Upper lobe of right lung (tissue), 1 donor: ENCODE results near the gene SCD5. TPM values are rescaled to one million over a fixed set of nuclear protein-coding genes. Genes with fewer than 3 reads are reported as not detected.
"Not testable (repeated sequence)": the region's sequence is repeated elsewhere in the genome, so short reads cannot be mapped to it uniquely, and the experiment has no call there.

Source experiments
- ATAC-seq: fragments of 200-7000 bp; cut with Tn5 transposase; one replicate; pipeline ENCODE4 v1.9.1; 2020; ENCODE audit warnings: mild to moderate bottlenecking, moderate library complexity
- DNase-seq: peaks from one replicate; pipeline ENCODE4 v3.0.0-alpha.2; 2020
- H3K27ac ChIP-seq: fragments of 200-600 bp; one replicate; pipeline ENCODE4 v1.8.0; 2022
- H3K27me3 ChIP-seq: fragments of 200-600 bp; one replicate; pipeline ENCODE4 v1.8.0; 2022; ENCODE audit warnings: mild to moderate bottlenecking
- H3K36me3 ChIP-seq: fragments of 200-600 bp; one replicate; pipeline ENCODE4 v1.8.0; 2022
- H3K4me1 ChIP-seq: fragments of 200-600 bp; one replicate; pipeline ENCODE4 v1.8.0; 2022
- H3K4me3 ChIP-seq: fragments of 200-600 bp; one replicate; pipeline ENCODE4 v1.8.0; 2022; ENCODE audit warnings: mild to moderate bottlenecking
- H3K9me3 ChIP-seq: fragments of 200-600 bp; one replicate; pipeline ENCODE4 v1.8.0; 2022
- intact Hi-C: fragments of 100-400 bp; cut with DNase I; formaldehyde crosslinking; loops from one replicate; pipeline ENCODE4 v1.11.0; 2022
- long read RNA-seq: library from polyadenylated mRNA; unstranded; transcript quantifications from one replicate; pipeline ENCODE4 v2.0.0, GENCODE V29; 2021
- total RNA-seq: library from RNA; stranded (reverse); fragmentation: NEBNext Ultra II Directional; extraction: Animal tissue kit (Norgen Biotek cat#: 25700); gene quantifications from one replicate; pipeline ENCODE4 v1.2.1, GENCODE V29; 2021
- TF ChIP-seq, protein P1 (sequence below): fragments of 200-600 bp; IDR thresholded peaks from one replicate; pipeline ENCODE4 v1.8.0; 2022; ENCODE audit warnings: antibody characterized with exemption
- donor health status: DM: no; HTN: yes; CAD: no; lungs with severe emphysema.

Gene SCD5
- 20.6 TPM for total RNA-seq
- long read RNA-seq, transcript SCD5-202 (5 exons, 3,101 nt): major isoform, 13 of 20 reads
- long read RNA-seq, partial matches to known transcripts: 5 of 20 reads
- long read RNA-seq, other reads (novel, unspliced or antisense): 1 of 20 reads

DNA sequence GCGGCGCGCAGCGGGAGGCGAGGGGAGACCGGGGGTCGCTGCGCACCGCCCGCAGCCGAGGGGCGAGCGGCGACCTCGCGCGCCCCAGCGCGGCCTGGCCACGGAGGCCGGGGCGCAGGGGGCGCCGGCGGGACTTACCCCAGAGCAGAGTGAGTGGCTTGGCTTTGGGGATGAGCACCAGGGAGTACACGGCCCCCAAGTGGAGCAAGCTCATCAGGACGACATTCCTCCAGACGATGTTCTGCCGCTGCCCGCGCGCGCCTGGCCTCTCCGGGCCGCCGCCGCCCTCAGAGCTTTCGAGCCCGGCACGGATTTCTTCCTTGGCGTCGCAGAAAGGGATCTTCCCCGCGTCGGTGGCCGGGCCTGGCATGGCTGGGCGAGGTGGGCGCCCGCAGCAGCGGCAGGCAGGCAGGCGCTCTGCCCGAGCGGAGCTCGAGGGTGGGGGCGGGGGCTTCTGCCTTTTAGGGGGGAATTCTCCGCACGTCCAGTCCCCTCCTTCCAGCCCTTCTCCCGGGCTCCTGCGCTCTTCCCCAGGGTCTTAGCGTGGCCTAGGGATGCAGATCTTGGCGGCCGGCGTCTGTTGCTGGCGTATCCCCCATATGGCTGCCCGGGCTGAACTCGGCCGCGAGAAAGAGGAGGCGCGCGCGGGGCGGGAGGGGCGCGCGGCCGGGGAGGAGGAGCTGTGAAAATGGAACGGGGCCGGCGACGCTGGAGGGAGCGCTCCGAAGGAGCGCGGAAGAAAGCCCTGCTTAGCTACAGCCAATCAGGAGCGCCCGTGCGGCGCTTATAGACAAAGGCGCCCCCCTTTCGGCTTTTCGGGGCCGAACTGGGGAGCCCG is at the start of gene SCD5:
Gene SCD5 (minus strand): TSS at position 629 of the 838 bp plus-strand sequence. CDS start 259 bp downstream, at position 370.
- TF ChIP-seq, protein P1, sequence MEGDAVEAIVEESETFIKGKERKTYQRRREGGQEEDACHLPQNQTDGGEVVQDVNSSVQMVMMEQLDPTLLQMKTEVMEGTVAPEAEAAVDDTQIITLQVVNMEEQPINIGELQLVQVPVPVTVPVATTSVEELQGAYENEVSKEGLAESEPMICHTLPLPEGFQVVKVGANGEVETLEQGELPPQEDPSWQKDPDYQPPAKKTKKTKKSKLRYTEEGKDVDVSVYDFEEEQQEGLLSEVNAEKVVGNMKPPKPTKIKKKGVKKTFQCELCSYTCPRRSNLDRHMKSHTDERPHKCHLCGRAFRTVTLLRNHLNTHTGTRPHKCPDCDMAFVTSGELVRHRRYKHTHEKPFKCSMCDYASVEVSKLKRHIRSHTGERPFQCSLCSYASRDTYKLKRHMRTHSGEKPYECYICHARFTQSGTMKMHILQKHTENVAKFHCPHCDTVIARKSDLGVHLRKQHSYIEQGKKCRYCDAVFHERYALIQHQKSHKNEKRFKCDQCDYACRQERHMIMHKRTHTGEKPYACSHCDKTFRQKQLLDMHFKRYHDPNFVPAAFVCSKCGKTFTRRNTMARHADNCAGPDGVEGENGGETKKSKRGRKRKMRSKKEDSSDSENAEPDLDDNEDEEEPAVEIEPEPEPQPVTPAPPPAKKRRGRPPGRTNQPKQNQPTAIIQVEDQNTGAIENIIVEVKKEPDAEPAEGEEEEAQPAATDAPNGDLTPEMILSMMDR: no peak
- peak within 1 kb of the TSS; percentile 72 for H3K4me3 ChIP-seq
- no peaks in the 10 kb centered on the region for H3K9me3 ChIP-seq
- peak; percentile 88 for ATAC-seq
- peaks cover 15% of the 10 kb centered on the region for H3K27me3 ChIP-seq
- intact Hi-C loops: no loop called here
- no peaks in the 10 kb centered on the region for H3K36me3 ChIP-seq
- H3K27ac ChIP-seq: no peak within 1 kb of the TSS
- peaks cover 14% of the 10 kb centered on the region for H3K4me1 ChIP-seq
- DNase-seq: peak; percentile 78

DNA sequence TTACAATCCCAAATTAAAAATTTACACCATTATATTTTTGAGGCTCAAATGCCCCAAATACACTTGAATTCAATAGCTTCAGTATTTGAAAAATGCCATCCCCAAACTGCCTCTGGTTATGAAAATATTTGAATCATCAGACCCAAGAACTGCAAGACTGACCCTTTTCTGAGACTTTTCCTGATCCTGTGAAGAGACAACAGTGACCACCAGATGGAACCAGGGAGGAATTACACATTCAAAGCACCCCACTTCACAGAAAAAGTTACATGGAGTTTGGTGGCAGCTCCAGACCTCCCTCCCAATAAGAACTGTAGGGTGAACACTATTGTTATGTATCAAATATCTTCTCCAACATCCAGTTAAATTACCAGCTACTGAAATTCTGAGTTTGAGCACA is 44.0 kb upstream of the SCD5 start:
- H3K4me3 ChIP-seq: no peak overlapping the region
- H3K27me3 ChIP-seq: no peaks in the 10 kb centered on the region
- H3K4me1 ChIP-seq: no peaks in the 10 kb centered on the region
- no peaks in the 10 kb centered on the region for H3K9me3 ChIP-seq
- no peak overlapping the region for H3K27ac ChIP-seq
- no peak for ATAC-seq
- intact Hi-C loops: no loop called here
- TF ChIP-seq, protein P1: no peak
- DNase-seq: no peak
- H3K36me3 ChIP-seq: peaks cover 98% of the 10 kb centered on the region

DNA sequence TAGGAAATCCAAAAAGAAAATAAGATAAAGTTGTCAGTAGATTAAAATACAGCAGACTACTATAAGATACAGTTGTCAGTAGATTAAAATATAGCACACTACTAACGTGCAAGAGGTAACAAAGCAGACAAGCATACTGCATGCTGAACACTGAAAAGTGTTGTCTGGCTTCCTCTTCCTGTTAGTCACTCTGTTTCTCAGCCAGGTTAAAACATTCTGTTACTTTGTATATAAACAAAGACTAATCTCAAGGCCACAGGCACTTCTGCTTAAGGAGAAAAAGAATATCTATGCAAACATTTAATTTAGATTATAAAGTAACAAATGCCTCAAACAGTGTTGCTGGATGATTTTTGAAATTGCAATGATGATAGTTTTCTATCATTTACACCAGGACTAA is 41.0 kb upstream of the SCD5 start:
- Histone ChIP-seq H3K4me1 (no peaks in the 10 kb centered on the region), H3K9me3 (no peaks in the 10 kb centered on the region), H3K36me3 (peaks cover 96% of the 10 kb centered on the region), H3K4me3 (no peak overlapping the region), H3K27ac (no peak overlapping the region), H3K27me3 (no peaks in the 10 kb centered on the region)
- ATAC-seq (no peak), DNase-seq (no peak)
- TF ChIP-seq, protein P1: no peak
- intact Hi-C loops: no loop called here

DNA sequence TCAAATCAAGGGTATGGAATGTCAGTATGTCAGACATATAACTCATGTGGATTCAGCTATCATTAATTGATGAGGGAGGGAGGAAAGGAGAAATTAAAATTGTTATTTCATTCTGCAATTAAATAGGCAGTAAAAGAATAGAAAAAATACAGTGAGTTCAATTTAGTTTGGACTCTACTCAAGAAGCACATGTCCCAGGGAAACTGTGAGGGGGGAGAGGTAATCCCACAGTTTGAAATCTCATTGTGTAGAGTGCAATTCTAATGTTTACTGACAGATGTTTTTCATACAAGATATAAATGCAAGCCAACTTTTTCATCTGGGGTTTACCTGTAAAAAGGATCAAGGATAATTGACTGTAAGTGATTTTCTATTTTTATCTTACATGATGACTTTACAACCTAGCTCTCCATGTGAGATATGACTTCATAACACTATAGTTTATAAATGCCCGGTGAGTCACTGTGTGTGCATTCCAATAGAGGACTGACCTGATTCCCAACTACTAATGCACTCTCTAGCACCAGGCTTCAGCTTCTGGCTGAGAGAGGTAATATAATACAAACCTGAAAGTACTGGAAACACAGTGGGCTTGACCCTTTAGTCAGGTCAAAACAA is 35.2 kb upstream of the SCD5 start:
- TF ChIP-seq, protein P1: no peak
- peaks cover 88% of the 10 kb centered on the region for H3K36me3 ChIP-seq
- DNase-seq: no peak
- H3K27ac ChIP-seq: no peak overlapping the region
- no peaks in the 10 kb centered on the region for H3K27me3 ChIP-seq
- H3K9me3 ChIP-seq: no peaks in the 10 kb centered on the region
- no peak overlapping the region for H3K4me3 ChIP-seq
- intact Hi-C loops: no loop called here
- no peaks in the 10 kb centered on the region for H3K4me1 ChIP-seq
- ATAC-seq: peak; percentile 78

DNA sequence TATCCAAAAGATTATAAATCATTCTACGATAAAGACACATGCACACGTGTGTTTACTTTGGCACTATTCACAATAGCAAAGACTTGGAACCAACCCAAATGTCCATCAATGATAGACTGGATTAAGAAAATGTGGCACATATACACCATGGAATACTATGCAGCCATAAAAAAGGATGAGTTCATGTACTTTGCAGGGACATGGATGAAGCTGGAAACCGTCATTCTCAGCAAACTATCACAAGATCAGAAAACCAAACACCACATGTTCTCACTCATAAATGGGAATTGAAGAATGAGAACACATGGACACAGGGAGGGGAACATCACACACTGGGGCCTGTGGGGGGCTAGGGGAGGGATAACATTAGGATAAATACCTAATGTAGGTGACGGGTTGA is 34.5 kb upstream of the SCD5 start:
- DNase-seq, ATAC-seq, intact Hi-C loops, H3K4me3 ChIP-seq, H3K9me3 ChIP-seq, H3K4me1 ChIP-seq, H3K27me3 ChIP-seq, H3K27ac ChIP-seq: not testable (repeated sequence)
- peaks cover 89% of the 10 kb centered on the region for H3K36me3 ChIP-seq

DNA sequence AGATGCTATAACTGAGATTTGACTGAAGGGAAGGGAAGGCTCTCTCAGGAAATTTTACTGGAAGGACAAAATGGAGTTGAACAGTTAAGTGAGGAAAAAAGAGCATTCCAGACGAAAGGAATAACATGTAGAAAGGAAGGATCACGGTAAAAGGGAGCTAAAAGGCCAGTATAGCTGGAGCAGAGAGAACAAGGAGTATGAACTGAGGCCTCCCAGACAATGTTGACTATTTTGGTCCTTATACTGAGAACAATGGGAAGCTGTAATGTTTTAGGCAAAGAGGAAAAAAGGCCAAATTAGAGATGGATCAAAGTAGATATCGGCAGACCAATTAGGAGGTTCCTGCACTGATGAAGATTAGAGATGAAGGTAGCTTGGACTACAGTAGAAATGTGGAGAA is 26.8 kb upstream of the SCD5 start:
- intact Hi-C loops: no loop called here
- TF ChIP-seq, protein P1: no peak
- no peaks in the 10 kb centered on the region for H3K27me3 ChIP-seq
- DNase-seq: no peak
- ATAC-seq: no peak
- no peak overlapping the region for H3K27ac ChIP-seq
- H3K36me3 ChIP-seq: peaks cover 97% of the 10 kb centered on the region
- H3K9me3 ChIP-seq: no peaks in the 10 kb centered on the region
- no peak overlapping the region for H3K4me3 ChIP-seq
- H3K4me1 ChIP-seq: no peaks in the 10 kb centered on the region
